Stimulated activated memory B cell treated with anti-CD40 and anti-IgM and Interleukin-4, amounts not matched to agents 10 μg/mL and 1 μg/mL and 100 μg/mL, for 72 hours (primary cell): ENCODE data around the gene UNC5C.
"Not testable (repeated sequence)": the region's sequence is repeated elsewhere in the genome, so short reads cannot be mapped to it uniquely, and the experiment has no call there.

ENCODE experiments used
- ATAC-seq: fragments of 150-1000 bp; cut with Tn5 transposase; 2 replicates; pipeline ENCODE4 v1.10.0; 2021
- H3K27ac Mint-ChIP-seq: one replicate; pipeline ENCODE4 v1.8.0; 2022; ENCODE audit warnings: mild to moderate bottlenecking, mixed read lengths
- H3K27me3 Mint-ChIP-seq: one replicate; pipeline ENCODE4 v1.8.0; 2022; ENCODE audit warnings: mixed read lengths
- H3K36me3 Mint-ChIP-seq: one replicate; pipeline ENCODE4 v1.8.0; 2022; ENCODE audit warnings: mixed read lengths
- H3K4me1 Mint-ChIP-seq: one replicate; pipeline ENCODE4 v1.8.0; 2022; ENCODE audit warnings: mixed read lengths
- H3K4me3 Mint-ChIP-seq: one replicate; pipeline ENCODE4 v1.8.0; 2022; ENCODE audit warnings: mild to moderate bottlenecking, moderate library complexity, mixed read lengths
- H3K9me3 Mint-ChIP-seq: one replicate; pipeline ENCODE4 v1.8.0; 2022; ENCODE audit warnings: mixed read lengths

Gene UNC5C

GRCh38 chr4:95155759-95156451 is 392.9 kb downstream of the UNC5C start:
- Mint-ChIP-seq H3K4me1 (no peaks in the 10 kb centered on the region), H3K4me3 (no peak overlapping the region), H3K27ac (no peak overlapping the region), H3K36me3 (no peaks in the 10 kb centered on the region), H3K27me3 (peaks cover 20% of the 10 kb centered on the region), H3K9me3 (no peaks in the 10 kb centered on the region)
- ATAC-seq = no peak

DNA sequence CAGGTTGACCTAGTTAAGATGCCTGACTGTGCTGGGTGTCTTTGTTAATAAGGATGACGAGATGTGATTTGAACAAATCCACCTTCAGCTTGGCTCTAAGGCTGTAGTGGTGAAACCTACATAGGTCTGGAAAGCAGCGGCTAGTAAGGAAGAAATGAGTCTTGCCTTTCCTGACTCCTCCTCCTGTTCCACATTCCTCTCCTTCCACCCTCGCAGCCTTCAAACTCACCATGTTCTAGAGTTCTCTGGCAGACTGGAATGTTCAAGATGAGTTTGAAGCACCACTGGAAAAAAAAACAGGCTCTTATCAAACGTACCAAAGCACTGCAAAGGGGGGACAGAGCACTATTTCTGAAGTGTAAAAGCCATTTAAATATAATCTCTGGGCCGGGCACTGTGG is 395.6 kb downstream of the UNC5C start:
- Mint-ChIP-seq H3K27ac (no peak overlapping the region), H3K4me1 (no peaks in the 10 kb centered on the region), H3K9me3 (no peaks in the 10 kb centered on the region), H3K4me3 (no peak overlapping the region), H3K27me3 (no peaks in the 10 kb centered on the region), H3K36me3 (no peaks in the 10 kb centered on the region)
- no peak for ATAC-seq

DNA sequence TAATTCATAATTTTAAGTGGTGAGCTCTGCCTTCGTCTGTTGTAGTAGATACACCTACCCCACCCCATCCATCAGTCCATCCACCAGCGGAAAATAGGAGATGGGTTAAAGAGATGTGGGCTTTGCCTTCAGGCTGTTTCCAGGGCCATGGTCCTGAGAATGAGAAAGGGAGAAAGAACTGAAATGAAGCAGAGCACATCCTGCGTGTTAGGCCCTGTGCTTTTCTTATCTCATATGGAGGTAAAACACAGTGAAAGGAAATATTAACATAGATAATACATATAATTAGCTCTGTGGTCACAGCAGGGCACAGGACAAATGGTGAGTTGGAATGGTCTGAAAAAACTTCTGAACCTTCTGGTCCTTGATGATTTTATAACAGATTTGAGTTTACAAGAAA is 397.5 kb downstream of the UNC5C start:
- no peaks in the 10 kb centered on the region for H3K36me3 Mint-ChIP-seq
- ATAC-seq = no peak
- H3K27me3 Mint-ChIP-seq = no peaks in the 10 kb centered on the region

DNA sequence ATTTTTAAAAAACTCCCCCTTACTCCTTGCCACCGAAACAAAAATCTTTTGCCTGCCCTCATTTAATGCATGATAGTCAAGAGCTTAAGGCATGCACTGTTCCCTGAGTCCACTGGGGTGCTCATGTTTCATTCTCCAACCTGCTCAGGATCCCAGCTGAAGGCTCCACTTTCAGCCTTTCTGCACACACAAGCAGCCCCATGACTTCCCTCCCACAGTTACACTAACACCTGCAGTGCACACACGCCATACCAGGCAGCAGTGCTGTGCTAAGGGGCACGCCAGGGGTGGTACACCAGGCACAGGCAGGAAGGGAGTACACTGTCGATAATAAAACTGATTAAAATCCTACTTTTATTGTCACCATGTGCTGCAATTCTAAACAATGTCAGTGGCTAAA is 405.8 kb downstream of the UNC5C start:
- no peaks in the 10 kb centered on the region for H3K4me1 Mint-ChIP-seq
- no peaks in the 10 kb centered on the region for H3K36me3 Mint-ChIP-seq
- no peak overlapping the region for H3K27ac Mint-ChIP-seq
- H3K27me3 Mint-ChIP-seq = no peaks in the 10 kb centered on the region
- no peak for ATAC-seq
- no peaks in the 10 kb centered on the region for H3K9me3 Mint-ChIP-seq
- H3K4me3 Mint-ChIP-seq = no peak overlapping the region

More for the DNA sequence above, 397.5 kb downstream of the UNC5C start:
- Mint-ChIP-seq H3K9me3 (no peaks in the 10 kb centered on the region), H3K4me3 (no peak overlapping the region), H3K27ac (no peak overlapping the region), H3K4me1 (no peaks in the 10 kb centered on the region)

GRCh38 chr4:95141361-95141760 is 407.4 kb downstream of the UNC5C start:
- no peak for ATAC-seq
- H3K9me3 Mint-ChIP-seq = peaks cover 3% of the 10 kb centered on the region
- no peak overlapping the region for H3K27ac Mint-ChIP-seq
- H3K4me3 Mint-ChIP-seq = no peak overlapping the region
- no peaks in the 10 kb centered on the region for H3K27me3 Mint-ChIP-seq
- H3K4me1 Mint-ChIP-seq = no peaks in the 10 kb centered on the region
- H3K36me3 Mint-ChIP-seq = no peaks in the 10 kb centered on the region

- not testable (repeated sequence) for H3K27ac Mint-ChIP-seq, ATAC-seq, H3K4me3 Mint-ChIP-seq, H3K4me1 Mint-ChIP-seq, H3K36me3 Mint-ChIP-seq, H3K9me3 Mint-ChIP-seq, H3K27me3 Mint-ChIP-seq
These were observed 409.3 kb downstream of the UNC5C start for GRCh38 chr4:95139424-95139823.

DNA sequence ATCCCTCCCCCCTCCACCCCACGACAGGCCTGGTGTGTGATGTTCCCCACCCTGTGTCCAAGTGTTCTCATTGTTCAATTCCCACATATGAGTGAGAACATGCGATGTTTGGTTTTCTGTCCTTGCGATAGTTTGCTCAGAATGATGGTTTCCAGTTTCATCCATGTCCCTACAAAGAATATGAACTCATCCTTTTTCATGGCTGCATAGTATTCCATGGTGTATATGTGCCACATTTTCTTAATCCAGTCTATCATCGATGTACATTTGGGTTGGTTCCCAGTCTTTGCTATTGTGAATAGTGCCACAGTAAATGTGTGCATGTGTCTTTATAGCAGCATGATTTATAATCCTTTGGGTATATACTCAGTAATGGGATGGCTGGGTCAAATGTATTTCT is 414.8 kb downstream of the UNC5C start:
- not testable (repeated sequence) for ATAC-seq, H3K36me3 Mint-ChIP-seq, H3K27me3 Mint-ChIP-seq, H3K4me1 Mint-ChIP-seq, H3K9me3 Mint-ChIP-seq, H3K27ac Mint-ChIP-seq, H3K4me3 Mint-ChIP-seq

GRCh38 chr4:95129821-95130311 is 418.9 kb downstream of the UNC5C start:
- Mint-ChIP-seq H3K4me1 (no peaks in the 10 kb centered on the region), H3K27me3 (no peaks in the 10 kb centered on the region), H3K4me3 (no peak overlapping the region), H3K36me3 (no peaks in the 10 kb centered on the region), H3K9me3 (peaks cover 3% of the 10 kb centered on the region), H3K27ac (no peak overlapping the region)
- no peak for ATAC-seq

- H3K27me3 Mint-ChIP-seq = no peaks in the 10 kb centered on the region
- H3K27ac Mint-ChIP-seq = no peak overlapping the region
- no peak overlapping the region for H3K4me3 Mint-ChIP-seq
- no peaks in the 10 kb centered on the region for H3K36me3 Mint-ChIP-seq
- no peaks in the 10 kb centered on the region for H3K4me1 Mint-ChIP-seq
- no peak for ATAC-seq
- peaks cover 3% of the 10 kb centered on the region for H3K9me3 Mint-ChIP-seq
These were observed 419.7 kb downstream of the UNC5C start for GRCh38 chr4:95129031-95129430.

GRCh38 chr4:95124906-95125504 is 423.8 kb downstream of the UNC5C start:
- H3K36me3 Mint-ChIP-seq = no peaks in the 10 kb centered on the region
- H3K9me3 Mint-ChIP-seq = peaks cover 3% of the 10 kb centered on the region
- ATAC-seq = no peak
- no peaks in the 10 kb centered on the region for H3K27me3 Mint-ChIP-seq
- H3K4me1 Mint-ChIP-seq = no peaks in the 10 kb centered on the region
- H3K4me3 Mint-ChIP-seq = no peak overlapping the region
- no peak overlapping the region for H3K27ac Mint-ChIP-seq

- no peaks in the 10 kb centered on the region for H3K27me3 Mint-ChIP-seq
- H3K4me1 Mint-ChIP-seq = no peaks in the 10 kb centered on the region
- no peaks in the 10 kb centered on the region for H3K36me3 Mint-ChIP-seq
- H3K27ac Mint-ChIP-seq = no peak overlapping the region
- H3K4me3 Mint-ChIP-seq = no peak overlapping the region
- ATAC-seq = no peak
- no peaks in the 10 kb centered on the region for H3K9me3 Mint-ChIP-seq
These were observed 426.8 kb downstream of the UNC5C start for GRCh38 chr4:95122001-95122400.

- H3K27ac Mint-ChIP-seq = no peak overlapping the region
- no peaks in the 10 kb centered on the region for H3K4me1 Mint-ChIP-seq
- H3K36me3 Mint-ChIP-seq = no peaks in the 10 kb centered on the region
- H3K9me3 Mint-ChIP-seq = no peaks in the 10 kb centered on the region
- H3K4me3 Mint-ChIP-seq = no peak overlapping the region
- no peaks in the 10 kb centered on the region for H3K27me3 Mint-ChIP-seq
- no peak for ATAC-seq
These were observed 428.3 kb downstream of the UNC5C start for GRCh38 chr4:95120456-95120855.

DNA sequence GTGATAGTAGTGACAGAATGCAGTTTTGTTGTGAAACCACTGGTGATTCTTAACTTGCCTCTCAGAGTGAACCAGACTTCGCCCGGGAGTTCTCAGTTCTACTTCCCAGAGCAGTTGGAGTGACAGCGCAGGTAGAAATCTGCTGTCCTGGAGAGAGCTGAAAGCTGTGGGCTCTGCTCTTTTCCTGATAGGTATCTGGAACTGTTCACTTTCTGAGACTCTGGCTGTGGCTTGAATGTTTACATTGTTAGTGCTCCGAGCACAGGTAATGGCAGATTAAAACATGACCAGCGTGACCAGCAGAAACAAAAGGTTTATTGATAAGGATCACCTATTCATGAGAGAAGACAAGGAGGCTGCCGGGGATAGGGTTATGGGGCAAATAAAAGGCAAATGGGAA is 430.3 kb downstream of the UNC5C start:
- H3K36me3 Mint-ChIP-seq = no peaks in the 10 kb centered on the region
- no peaks in the 10 kb centered on the region for H3K9me3 Mint-ChIP-seq
- no peaks in the 10 kb centered on the region for H3K4me1 Mint-ChIP-seq
- H3K27me3 Mint-ChIP-seq = no peaks in the 10 kb centered on the region
- H3K4me3 Mint-ChIP-seq = no peak overlapping the region
- no peak overlapping the region for H3K27ac Mint-ChIP-seq
- ATAC-seq = no peak

DNA sequence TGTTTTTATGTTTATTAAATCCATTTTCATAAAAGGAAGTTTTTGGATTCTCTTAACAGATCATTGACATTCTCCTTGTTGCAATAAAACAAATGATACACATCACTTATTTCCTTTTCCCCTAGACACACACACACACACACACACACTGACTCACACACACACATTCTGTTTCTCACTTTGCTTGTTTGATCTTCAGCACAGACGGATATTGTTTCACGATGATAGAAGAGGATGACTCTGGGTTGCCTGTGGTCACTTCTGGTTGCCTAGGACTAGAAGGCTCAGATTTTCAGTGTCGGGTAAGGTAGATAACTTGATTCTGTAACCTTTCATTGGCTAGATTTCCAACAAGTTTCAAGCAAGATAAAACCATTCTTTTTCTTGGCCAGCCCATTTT is 434.3 kb downstream of the UNC5C start:
- Mint-ChIP-seq H3K4me3 (no peak overlapping the region), H3K9me3 (no peaks in the 10 kb centered on the region), H3K27me3 (no peaks in the 10 kb centered on the region), H3K27ac (no peak overlapping the region), H3K4me1 (no peaks in the 10 kb centered on the region), H3K36me3 (no peaks in the 10 kb centered on the region)
- no peak for ATAC-seq
